ENCODE measurements around the gene DMAC2.
A peak's percentile ranks its signal among the peaks of the same experiment; 100 is the strongest.
"Not testable (repeated sequence)": the region's sequence is repeated elsewhere in the genome, so short reads cannot be mapped to it uniquely, and the experiment has no call there.

DMAC2 gene

GRCh38 chr19:41435376-41435775, 4.3 kb downstream of the DMAC2 start:
- H2AFZ ChIP-seq (ENCODE audit: insufficient read depth, low read length, poor library complexity); H3K23ac ChIP-seq (ENCODE audit: low read length); DNase-seq; H3K27me3 ChIP-seq (ENCODE audit: insufficient read depth, low read length); H2BK5ac ChIP-seq (ENCODE audit: low read depth, low read length, poor library complexity); H3K4me3 ChIP-seq (ENCODE audit: low read depth, low read length); H4K8ac ChIP-seq (ENCODE audit: low read depth, low read length); H3K14ac ChIP-seq (ENCODE audit: low read length); H4K12ac ChIP-seq (ENCODE audit: low read depth, low read length); H3K4me2 ChIP-seq (ENCODE audit: low read length); H3K4ac ChIP-seq (ENCODE audit: low read depth, low read length); H3K18ac ChIP-seq (ENCODE audit: low read length); H2BK12ac ChIP-seq (ENCODE audit: low read length); H3K79me2 ChIP-seq (ENCODE audit: control insufficient read depth, insufficient read depth, low read length, poor library complexity); H3K79me1 ChIP-seq (ENCODE audit: low read length); H4K91ac ChIP-seq (ENCODE audit: low read depth, low read length); H3K27ac ChIP-seq (ENCODE audit: low read depth, low read length); H3K9ac ChIP-seq (ENCODE audit: low read length); H3K9me3 ChIP-seq (ENCODE audit: insufficient read depth, low read depth, low read length); H2AK5ac ChIP-seq (ENCODE audit: low read length); H3K4me1 ChIP-seq (ENCODE audit: control insufficient read depth in 1 of 2, insufficient read depth in 2 of 2, low read length in 2 of 2); H2BK120ac ChIP-seq (ENCODE audit: insufficient read depth, low read length, poor library complexity): not testable (repeated sequence)
- H3K36me3 ChIP-seq (ENCODE audit: control insufficient read depth in 1 of 2, insufficient read depth in 2 of 2, low read length in 2 of 2), result peaks cover 35 to 37% of the 10 kb centered on the region in 2 experiments
- no CpG with 5 or more reads among the region's 11 CpGs for WGBS (ENCODE audit: extremely low coverage, insufficient coverage, insufficient read length)

GRCh38 chr19:41434450-41434849, 5.3 kb downstream of the DMAC2 start:
- no CpG with 5 or more reads among the region's 5 CpGs for WGBS (ENCODE audit: extremely low coverage, insufficient coverage, insufficient read length)
- H3K36me3 ChIP-seq (ENCODE audit: control insufficient read depth in 1 of 2, insufficient read depth in 2 of 2, low read length in 2 of 2), result peaks cover 35 to 37% of the 10 kb centered on the region in 2 experiments
- H3K9me3 ChIP-seq (ENCODE audit: insufficient read depth, low read depth, low read length), result peaks cover 4% of the 10 kb centered on the region
- H3K4ac ChIP-seq (ENCODE audit: low read depth, low read length), result no peak overlapping the region
- H2AFZ ChIP-seq (ENCODE audit: insufficient read depth, low read length, poor library complexity), result no peak overlapping the region
- H4K12ac ChIP-seq (ENCODE audit: low read depth, low read length), result no peak overlapping the region
- H3K27ac ChIP-seq (ENCODE audit: low read depth, low read length), result no peak overlapping the region
- H4K8ac ChIP-seq (ENCODE audit: low read depth, low read length), result no peak overlapping the region
- no peak overlapping the region for H2BK5ac ChIP-seq (ENCODE audit: low read depth, low read length, poor library complexity)
- no peak overlapping the region for H2BK120ac ChIP-seq (ENCODE audit: insufficient read depth, low read length, poor library complexity)
- no peak overlapping the region for H2BK12ac ChIP-seq (ENCODE audit: low read length)
- H3K18ac ChIP-seq (ENCODE audit: low read length), result no peak overlapping the region
- H2AK5ac ChIP-seq (ENCODE audit: low read length), result no peak overlapping the region
- no peaks in the 10 kb centered on the region for H3K27me3 ChIP-seq (ENCODE audit: insufficient read depth, low read length)
- no peak for DNase-seq
- H3K9ac ChIP-seq (ENCODE audit: low read length), result no peak overlapping the region
- H3K14ac ChIP-seq (ENCODE audit: low read length), result no peak overlapping the region
- H3K4me2 ChIP-seq (ENCODE audit: low read length), result no peak overlapping the region
- H3K79me2 ChIP-seq (ENCODE audit: control insufficient read depth, insufficient read depth, low read length, poor library complexity), result no peaks in the 10 kb centered on the region
- no peak overlapping the region for H3K4me3 ChIP-seq (ENCODE audit: low read depth, low read length)
- no peaks in the 10 kb centered on the region for H3K79me1 ChIP-seq (ENCODE audit: low read length)
- H3K4me1 ChIP-seq (ENCODE audit: control insufficient read depth in 1 of 2, insufficient read depth in 2 of 2, low read length in 2 of 2), result no peaks in the 10 kb centered on the region
- no peak overlapping the region for H4K91ac ChIP-seq (ENCODE audit: low read depth, low read length)
- no peak overlapping the region for H3K23ac ChIP-seq (ENCODE audit: low read length)

- H2BK120ac ChIP-seq (ENCODE audit: insufficient read depth, low read length, poor library complexity), result no peak overlapping the region
- no peak overlapping the region for H3K4me2 ChIP-seq (ENCODE audit: low read length)
- H2AK5ac ChIP-seq (ENCODE audit: low read length), result no peak overlapping the region
- no peak overlapping the region for H4K8ac ChIP-seq (ENCODE audit: low read depth, low read length)
- no peak overlapping the region for H3K4me3 ChIP-seq (ENCODE audit: low read depth, low read length)
- H3K27me3 ChIP-seq (ENCODE audit: insufficient read depth, low read length), result no peaks in the 10 kb centered on the region
- H2BK12ac ChIP-seq (ENCODE audit: low read length), result no peak overlapping the region
- peaks cover 1 to 2% of the 10 kb centered on the region in 2 experiments for H3K4me1 ChIP-seq (ENCODE audit: control insufficient read depth in 1 of 2, insufficient read depth in 2 of 2, low read length in 2 of 2)
- peaks cover 4% of the 10 kb centered on the region for H3K9me3 ChIP-seq (ENCODE audit: insufficient read depth, low read depth, low read length)
- H3K9ac ChIP-seq (ENCODE audit: low read length), result no peak overlapping the region
- H3K4ac ChIP-seq (ENCODE audit: low read depth, low read length), result no peak overlapping the region
- no peak overlapping the region for H3K14ac ChIP-seq (ENCODE audit: low read length)
- H3K23ac ChIP-seq (ENCODE audit: low read length), result no peak overlapping the region
- H2AFZ ChIP-seq (ENCODE audit: insufficient read depth, low read length, poor library complexity), result no peak overlapping the region
- H3K27ac ChIP-seq (ENCODE audit: low read depth, low read length), result no peak overlapping the region
- WGBS (ENCODE audit: extremely low coverage, insufficient coverage, insufficient read length), result no CpG with 5 or more reads among the region's 18 CpGs
- H3K79me1 ChIP-seq (ENCODE audit: low read length), result no peaks in the 10 kb centered on the region
- no peak for DNase-seq
- no peak overlapping the region for H3K18ac ChIP-seq (ENCODE audit: low read length)
- no peak overlapping the region for H2BK5ac ChIP-seq (ENCODE audit: low read depth, low read length, poor library complexity)
- H3K36me3 ChIP-seq (ENCODE audit: control insufficient read depth in 1 of 2, insufficient read depth in 2 of 2, low read length in 2 of 2), result peaks cover 35 to 37% of the 10 kb centered on the region in 2 experiments
- H3K79me2 ChIP-seq (ENCODE audit: control insufficient read depth, insufficient read depth, low read length, poor library complexity), result no peaks in the 10 kb centered on the region
- H4K91ac ChIP-seq (ENCODE audit: low read depth, low read length), result no peak overlapping the region
- H4K12ac ChIP-seq (ENCODE audit: low read depth, low read length), result no peak overlapping the region
These were observed 6.5 kb downstream of the DMAC2 start for GRCh38 chr19:41433171-41433570.

GRCh38 chr19:41431426-41432386, 8.0 kb downstream of the DMAC2 start:
- H2AFZ ChIP-seq (ENCODE audit: insufficient read depth, low read length, poor library complexity), result no peak overlapping the region
- H2BK5ac ChIP-seq (ENCODE audit: low read depth, low read length, poor library complexity), result no peak overlapping the region
- no peak overlapping the region for H3K27ac ChIP-seq (ENCODE audit: low read depth, low read length)
- no peak overlapping the region for H3K9ac ChIP-seq (ENCODE audit: low read length)
- no peak overlapping the region for H4K12ac ChIP-seq (ENCODE audit: low read depth, low read length)
- H3K4me2 ChIP-seq (ENCODE audit: low read length), result no peak overlapping the region
- peaks cover 3% of the 10 kb centered on the region for H3K79me2 ChIP-seq (ENCODE audit: control insufficient read depth, insufficient read depth, low read length, poor library complexity)
- no peak overlapping the region for H4K8ac ChIP-seq (ENCODE audit: low read depth, low read length)
- peak; percentile 14 to 59 for DNase-seq
- peaks cover 31 to 34% of the 10 kb centered on the region in 2 experiments for H3K36me3 ChIP-seq (ENCODE audit: control insufficient read depth in 1 of 2, insufficient read depth in 2 of 2, low read length in 2 of 2)
- H3K23ac ChIP-seq (ENCODE audit: low read length), result no peak overlapping the region
- no peaks in the 10 kb centered on the region for H3K27me3 ChIP-seq (ENCODE audit: insufficient read depth, low read length)
- no peak overlapping the region for H3K14ac ChIP-seq (ENCODE audit: low read length)
- no peak overlapping the region for H2AK5ac ChIP-seq (ENCODE audit: low read length)
- no peak overlapping the region for H3K4ac ChIP-seq (ENCODE audit: low read depth, low read length)
- no peak overlapping the region for H3K18ac ChIP-seq (ENCODE audit: low read length)
- no peak overlapping the region for H2BK120ac ChIP-seq (ENCODE audit: insufficient read depth, low read length, poor library complexity)
- peaks cover 4% of the 10 kb centered on the region for H3K9me3 ChIP-seq (ENCODE audit: insufficient read depth, low read depth, low read length)
- no peak overlapping the region for H2BK12ac ChIP-seq (ENCODE audit: low read length)
- peak overlapping the region; percentile 55 for H3K4me3 ChIP-seq (ENCODE audit: low read depth, low read length)
- no peak overlapping the region for H4K91ac ChIP-seq (ENCODE audit: low read depth, low read length)
- WGBS (ENCODE audit: extremely low coverage, insufficient coverage, insufficient read length), result no CpG with 5 or more reads among the region's 23 CpGs
- H3K79me1 ChIP-seq (ENCODE audit: low read length), result peaks cover 7% of the 10 kb centered on the region
- H3K4me1 ChIP-seq (ENCODE audit: control insufficient read depth in 1 of 2, insufficient read depth in 2 of 2, low read length in 2 of 2), result peaks cover 10 to 11% of the 10 kb centered on the region in 2 experiments

All from trophoblast cell (in vitro differentiated cells and primary cell).